Stimulated activated naive B cell treated with anti-CD40 and anti-IgM and Interleukin-4, amounts not matched to agents 10 μg/mL and 1 μg/mL and 100 μg/mL, for 72 hours (primary cell): Measurements from ENCODE around the gene LECT2.

ENCODE experiments used
- ATAC-seq, 2 donors: fragments of 150-1000 bp; cut with Tn5 transposase; replicated peaks; 2 replicates each; pipeline ENCODE4 v1.10.0; 2021; ENCODE audit warnings: moderate library complexity in 1 of 2
- DNase-seq: peaks from one replicate; pipeline ENCODE4 v3.0.0; 2021
- H3K27ac Mint-ChIP-seq: one replicate; pipeline ENCODE4 v1.8.0; 2022; ENCODE audit warnings: mild to moderate bottlenecking, mixed read lengths
- H3K27me3 Mint-ChIP-seq, 2 donors: one replicate each; pipeline ENCODE4 v1.8.0; 2022; ENCODE audit warnings: mixed read lengths in 2 of 2
- H3K36me3 Mint-ChIP-seq, 2 donors: one replicate each; pipeline ENCODE4 v1.8.0; 2022; ENCODE audit warnings: mixed read lengths in 2 of 2, mild to moderate bottlenecking in 1 of 2
- H3K4me1 Mint-ChIP-seq, 2 donors: one replicate each; pipeline ENCODE4 v1.8.0; 2022; ENCODE audit warnings: mixed read lengths in 2 of 2, mild to moderate bottlenecking in 1 of 2
- H3K4me3 Mint-ChIP-seq, 2 donors: one replicate each; pipeline ENCODE4 v1.8.0; 2022; ENCODE audit warnings: mild to moderate bottlenecking in 2 of 2, mixed read lengths in 2 of 2, moderate library complexity in 1 of 2
- H3K9me3 Mint-ChIP-seq, 2 donors: one replicate each; pipeline ENCODE4 v1.8.0; 2022; ENCODE audit warnings: mixed read lengths in 2 of 2, mild to moderate bottlenecking in 1 of 2

The LECT2 gene

GRCh38 chr5:135900276-135900675 is 54.5 kb downstream of the LECT2 start:
- H3K4me1 Mint-ChIP-seq = no peaks in the 10 kb centered on the region
- DNase-seq (no peak), ATAC-seq (no peak)
- H3K9me3 Mint-ChIP-seq = no peaks in the 10 kb centered on the region
- no peak overlapping the region for H3K27ac Mint-ChIP-seq
- H3K4me3 Mint-ChIP-seq = no peak overlapping the region
- H3K27me3 Mint-ChIP-seq = peaks cover 12 to 44% of the 10 kb centered on the region in 2 donors
- H3K36me3 Mint-ChIP-seq = no peaks in the 10 kb centered on the region

DNA sequence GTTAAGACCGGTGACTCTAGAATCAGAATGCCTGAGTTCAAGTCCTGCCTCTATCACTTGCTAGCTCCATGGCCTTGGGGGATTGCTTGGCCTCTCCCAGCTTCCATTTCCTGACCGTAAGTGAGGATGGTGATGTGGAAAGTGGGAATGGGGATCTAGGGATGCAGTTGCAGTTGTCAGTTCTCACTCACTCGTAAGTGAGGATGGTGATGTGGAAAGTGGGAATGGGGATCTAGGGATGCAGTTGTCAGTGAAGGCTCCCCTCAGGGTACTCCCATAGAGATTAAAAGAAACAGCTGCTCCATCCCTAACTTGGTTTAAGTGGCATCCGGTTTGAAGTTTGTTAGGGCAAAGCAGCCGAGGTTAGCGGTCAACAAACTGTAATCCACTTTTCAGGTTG is 56.1 kb downstream of the LECT2 start:
- no peak for ATAC-seq
- Mint-ChIP-seq H3K36me3 (no peaks in the 10 kb centered on the region), H3K27ac (no peak overlapping the region), H3K4me3 (no peak overlapping the region), H3K27me3 (peaks cover 17 to 44% of the 10 kb centered on the region in 2 donors), H3K9me3 (no peaks in the 10 kb centered on the region), H3K4me1 (no peaks in the 10 kb centered on the region)
- no peak for DNase-seq
